SK-N-SH treated with all-trans-retinoic acid at 6 μM for 48 hours (cell line): ENCODE results near the gene CPT1B.

Experiments
- ARNTL ChIP-seq: fragments of 450-650 bp; formaldehyde crosslinking; IDR thresholded peaks from 2 replicates; pipeline ENCODE4 v1.5.0; 2020; ENCODE audit warnings: low read depth, mild to moderate bottlenecking, moderate library complexity, borderline replicate concordance
- CREB5 ChIP-seq: fragments of 250-450 bp; sonication (Bioruptor Pico); IDR thresholded peaks from 2 replicates; pipeline ENCODE4 v1.5.1; 2020; ENCODE audit warnings: low read depth, mild to moderate bottlenecking, moderate library complexity
- POU6F1 ChIP-seq: fragments of 250-450 bp; sonication (Bioruptor Pico); IDR thresholded peaks from 2 replicates; pipeline ENCODE4 v1.8.0; 2021; ENCODE audit warnings: low read depth, mild to moderate bottlenecking, moderate library complexity, borderline replicate concordance
- SNAI2 ChIP-seq: fragments of 250-450 bp; sonication (Bioruptor Pico); IDR thresholded peaks from 2 replicates; pipeline ENCODE4 v1.5.0; 2020; ENCODE audit warnings: mild to moderate bottlenecking, moderate library complexity
- ZFP3 ChIP-seq: fragments of 250-450 bp; sonication (Bioruptor Pico); IDR thresholded peaks from 2 replicates; pipeline ENCODE4 v1.5.0; 2020; ENCODE audit warnings: mild to moderate bottlenecking, moderate library complexity

GRCh38 chr22:50621356-50621880 lies 43.2 kb upstream of the CPT1B start:
- no peak for TF ChIP-seq CREB5 (CRISPR knock-in tag)
- TF ChIP-seq SNAI2 (CRISPR knock-in tag), result no peak
- TF ChIP-seq ARNTL (CRISPR knock-in tag), result no peak
- no peak for TF ChIP-seq POU6F1 (CRISPR knock-in tag)
- no peak for TF ChIP-seq ZFP3
